GM21526 (cell line): ENCODE data around the gene TMEM255B.

Source experiments
- ATAC-seq: cut with Tn5 transposase; IDR thresholded peaks from one replicate; pipeline ENCODE4 v1.9.1; 2021; ENCODE audit warnings: moderate library complexity; ENCODE audit not compliant: unreplicated experiment, low FRiP score

The TMEM255B gene

GRCh38 chr13:113765564-113765910, 6.5 kb downstream of the TMEM255B start:
- ATAC-seq: no peak

GRCh38 chr13:113766035-113766800, 7.2 kb downstream of the TMEM255B start:
- no peak for ATAC-seq

- ATAC-seq: no peak
These were observed 8.3 kb downstream of the TMEM255B start for GRCh38 chr13:113767366-113767765.

- no peak for ATAC-seq
These were observed 9.2 kb downstream of the TMEM255B start for GRCh38 chr13:113768018-113768905.

GRCh38 chr13:113769106-113769505, 10.1 kb downstream of the TMEM255B start:
- no peak for ATAC-seq

- ATAC-seq: no peak
These were observed 10.9 kb downstream of the TMEM255B start for GRCh38 chr13:113769881-113770280.

GRCh38 chr13:113770441-113770840, 11.4 kb downstream of the TMEM255B start:
- ATAC-seq: no peak

GRCh38 chr13:113770937-113771336, 11.9 kb downstream of the TMEM255B start:
- ATAC-seq: no peak

- no peak for ATAC-seq
These were observed 12.8 kb downstream of the TMEM255B start for GRCh38 chr13:113771709-113772331.

- ATAC-seq: no peak
These were observed 15.4 kb downstream of the TMEM255B start for GRCh38 chr13:113774177-113775107.

GRCh38 chr13:113775451-113776145, 16.6 kb downstream of the TMEM255B start:
- no peak for ATAC-seq

- no peak for ATAC-seq
These were observed 17.5 kb downstream of the TMEM255B start for GRCh38 chr13:113776231-113777125.

GRCh38 chr13:113777311-113778260, 18.6 kb downstream of the TMEM255B start:
- ATAC-seq: no peak

GRCh38 chr13:113781571-113781970, 22.5 kb downstream of the TMEM255B start:
- ATAC-seq: no peak

GRCh38 chr13:113782472-113782871, 23.4 kb downstream of the TMEM255B start:
- no peak for ATAC-seq

GRCh38 chr13:113783200-113783881, 24.3 kb downstream of the TMEM255B start:
- no peak for ATAC-seq
